ENCODE results near the gene ZNF778. TPM values are rescaled to one million over a fixed set of nuclear protein-coding genes. Genes with fewer than 3 reads are reported as not detected.
"Not testable (repeated sequence)": the region's sequence is repeated elsewhere in the genome, so short reads cannot be mapped to it uniquely, and the experiment has no call there.

ZNF778 gene
- total and polyA plus RNA-seq, 10 of the 15 experiments (the other 5 are each of a cell fraction or from before 2014, with no cell fraction given), result 0.20 to 9.7 (median 4.1) TPM

DNA sequence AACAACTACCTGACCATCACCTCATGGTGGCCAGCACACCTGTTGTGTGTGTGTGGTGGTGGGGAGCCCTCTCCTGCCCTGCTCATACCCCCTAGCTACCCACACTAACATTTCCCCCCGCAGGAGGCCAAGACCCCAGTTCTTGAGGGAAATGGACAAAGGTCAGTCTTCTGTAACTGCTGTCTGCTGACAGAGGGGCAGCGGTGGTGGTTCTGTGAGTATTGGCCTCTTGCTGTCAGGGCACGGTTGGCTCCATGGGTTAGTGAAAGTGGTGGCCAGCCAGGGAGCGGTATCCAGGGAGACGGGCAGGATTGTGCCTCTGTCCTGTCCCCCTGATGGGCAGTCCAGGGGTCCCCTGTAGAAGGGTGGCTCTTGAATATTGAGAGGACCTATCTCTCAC, 26.2 kb downstream of the ZNF778 start (continued):
- TF ChIP-seq, protein P1, sequence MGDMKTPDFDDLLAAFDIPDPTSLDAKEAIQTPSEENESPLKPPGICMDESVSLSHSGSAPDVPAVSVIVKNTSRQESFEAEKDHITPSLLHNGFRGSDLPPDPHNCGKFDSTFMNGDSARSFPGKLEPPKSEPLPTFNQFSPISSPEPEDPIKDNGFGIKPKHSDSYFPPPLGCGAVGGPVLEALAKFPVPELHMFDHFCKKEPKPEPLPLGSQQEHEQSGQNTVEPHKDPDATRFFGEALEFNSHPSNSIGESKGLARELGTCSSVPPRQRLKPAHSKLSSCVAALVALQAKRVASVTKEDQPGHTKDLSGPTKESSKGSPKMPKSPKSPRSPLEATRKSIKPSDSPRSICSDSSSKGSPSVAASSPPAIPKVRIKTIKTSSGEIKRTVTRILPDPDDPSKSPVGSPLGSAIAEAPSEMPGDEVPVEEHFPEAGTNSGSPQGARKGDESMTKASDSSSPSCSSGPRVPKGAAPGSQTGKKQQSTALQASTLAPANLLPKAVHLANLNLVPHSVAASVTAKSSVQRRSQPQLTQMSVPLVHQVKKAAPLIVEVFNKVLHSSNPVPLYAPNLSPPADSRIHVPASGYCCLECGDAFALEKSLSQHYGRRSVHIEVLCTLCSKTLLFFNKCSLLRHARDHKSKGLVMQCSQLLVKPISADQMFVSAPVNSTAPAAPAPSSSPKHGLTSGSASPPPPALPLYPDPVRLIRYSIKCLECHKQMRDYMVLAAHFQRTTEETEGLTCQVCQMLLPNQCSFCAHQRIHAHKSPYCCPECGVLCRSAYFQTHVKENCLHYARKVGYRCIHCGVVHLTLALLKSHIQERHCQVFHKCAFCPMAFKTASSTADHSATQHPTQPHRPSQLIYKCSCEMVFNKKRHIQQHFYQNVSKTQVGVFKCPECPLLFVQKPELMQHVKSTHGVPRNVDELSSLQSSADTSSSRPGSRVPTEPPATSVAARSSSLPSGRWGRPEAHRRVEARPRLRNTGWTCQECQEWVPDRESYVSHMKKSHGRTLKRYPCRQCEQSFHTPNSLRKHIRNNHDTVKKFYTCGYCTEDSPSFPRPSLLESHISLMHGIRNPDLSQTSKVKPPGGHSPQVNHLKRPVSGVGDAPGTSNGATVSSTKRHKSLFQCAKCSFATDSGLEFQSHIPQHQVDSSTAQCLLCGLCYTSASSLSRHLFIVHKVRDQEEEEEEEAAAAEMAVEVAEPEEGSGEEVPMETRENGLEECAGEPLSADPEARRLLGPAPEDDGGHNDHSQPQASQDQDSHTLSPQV (IDR thresholded peaks at IDR 0.05), result no peak
- TF ChIP-seq MYC (IDR thresholded peaks at IDR 0.05; ENCODE audit: insufficient read depth, insufficient read length, insufficient replicate concordance, low read length, severe bottlenecking), result no peak
- no peak for TF ChIP-seq PAX5 (IDR thresholded peaks at IDR 0.05; ENCODE audit: borderline replicate concordance, low read depth, low read length)
- TF ChIP-seq NRF1 (conservative IDR thresholded peaks at IDR 0.05; ENCODE audit: low read depth, low read length), result no peak
- TF ChIP-seq BHLHE40 (IDR thresholded peaks at IDR 0.05; ENCODE audit: borderline replicate concordance in 1 of 2, low read depth in 2 of 2, low read length in 1 of 2), result no peak

DNA sequence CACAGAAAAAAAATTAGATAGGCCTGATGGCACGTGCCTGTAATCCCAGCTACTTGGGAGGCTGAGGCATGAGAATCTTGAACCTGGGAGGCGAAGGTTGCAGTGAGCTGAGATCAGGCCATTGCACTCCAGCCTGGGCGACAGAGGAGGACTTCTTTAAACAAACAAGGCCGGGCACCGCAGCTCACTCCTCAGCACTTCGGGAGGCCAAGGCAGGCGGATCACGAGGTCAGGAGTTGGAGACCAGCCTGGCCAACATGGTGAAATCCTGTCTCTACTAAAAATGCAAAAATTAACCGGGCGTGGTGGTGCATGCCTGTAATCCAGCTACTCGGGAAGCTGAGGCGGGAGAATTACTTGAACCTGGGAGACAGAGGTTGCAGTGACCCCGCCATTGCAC, 26.8 kb downstream of the ZNF778 start:
- CTCF ChIA-PET; H3K79me2 ChIP-seq (ENCODE audit: control insufficient read depth, insufficient read depth, low read length); H2AFZ ChIP-seq (ENCODE audit: control insufficient read depth, low read depth, low read length); H3K4me3 ChIP-seq; SMC1A ChIA-PET (ENCODE audit: uncharacterized antibody, unreplicated experiment); DNase-seq (ENCODE audit: low read depth, low spot score); H3K9me3 ChIP-seq (replicated peaks; ENCODE audit: control insufficient read depth, insufficient read depth, low read length); ATAC-seq; H3K4me1 ChIP-seq (ENCODE audit: control insufficient read depth, insufficient read depth, low read length); H3K4me2 ChIP-seq (ENCODE audit: control insufficient read depth, insufficient read depth); POLR2A ChIA-PET; H3K36me3 ChIP-seq (ENCODE audit: control insufficient read depth in 2 of 2, insufficient read depth in 2 of 2, low read length in 1 of 2); H3K27ac ChIP-seq (ENCODE audit: control insufficient read depth, insufficient read depth); H3K9ac ChIP-seq (ENCODE audit: control insufficient read depth, insufficient read depth, low read length); RAD21 ChIA-PET (ENCODE audit: unreplicated experiment); in situ Hi-C loops (cut with MboI); H4K20me1 ChIP-seq (ENCODE audit: control insufficient read depth, insufficient read depth); FAIRE-seq; H3K27me3 ChIP-seq (replicated peaks in 1 of 2; ENCODE audit: control insufficient read depth in 2 of 2, insufficient read depth in 2 of 2, low read length in 1 of 2); BruUV-seq (replicated peaks): not testable (repeated sequence)
- intact Hi-C loops (cut with micrococcal nuclease; ENCODE audit: unreplicated experiment), result loop anchor here (5.0 kb wide), 2 partner anchors 243 to 313 kb away; no protein-coding TSS in a partner anchor
- 0 out of 4 replicates have a peak, but pooled peaks of 1 of the 2 experiments have one; percentile 14 for TF ChIP-seq BHLHE40 (IDR thresholded peaks at IDR 0.05; ENCODE audit: borderline replicate concordance in 1 of 2, low read depth in 2 of 2, low read length in 1 of 2)
- 66% methylated on average over 13 of the region's 13 CpGs for WGBS (ENCODE audit: insufficient coverage, insufficient replicate concordance, low lambda C conversion rate, missing lambda C conversion rate)

Data from GM12878 (cell line).